ENCODE measurements around the gene ABCB11.

The ABCB11 gene

GRCh38 chr2:169007356-169007755 lies 23.8 kb downstream of the ABCB11 start:
- H3K4me3 ChIP-seq (ENCODE audit: low read length), result no peak overlapping the region
- no CpG with 5 or more reads among the region's 3 CpGs for WGBS (ENCODE audit: insufficient coverage, insufficient read length)
- H3K4me1 ChIP-seq (ENCODE audit: control insufficient read depth, insufficient read depth, low read length), result no peaks in the 10 kb centered on the region
- no peak for DNase-seq (ENCODE audit: low read depth, low spot score)
- no peak overlapping the region for H3K27ac ChIP-seq (ENCODE audit: low read length)
- H3K36me3 ChIP-seq (ENCODE audit: control insufficient read depth, insufficient read depth, low read length), result no peaks in the 10 kb centered on the region
- H3K27me3 ChIP-seq (ENCODE audit: control insufficient read depth, insufficient read depth, low read length), result no peaks in the 10 kb centered on the region
- H3K9me3 ChIP-seq (ENCODE audit: control insufficient read depth, insufficient read depth, low read length), result no peaks in the 10 kb centered on the region

DNA sequence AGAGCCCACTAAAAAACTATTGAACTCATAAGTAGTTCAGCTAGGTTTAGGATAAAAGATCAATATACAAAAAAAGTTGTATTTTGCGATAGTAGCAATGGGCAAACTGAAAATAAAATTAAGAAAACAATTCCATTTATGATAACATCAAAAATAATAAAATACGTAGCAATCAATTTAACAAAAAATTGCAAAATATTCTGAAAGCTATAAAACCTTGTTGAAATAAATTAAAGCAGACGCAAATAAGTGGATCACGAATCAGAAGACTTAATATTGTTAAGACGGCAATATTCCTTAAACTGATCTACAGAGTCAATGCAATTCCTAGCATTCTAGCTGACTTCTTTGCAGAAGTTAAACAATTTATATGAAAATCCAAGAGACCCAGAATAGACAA lies 24.5 kb downstream of the ABCB11 start:
- Histone ChIP-seq H3K27ac (ENCODE audit: low read length) (no peak overlapping the region), H3K27me3 (ENCODE audit: control insufficient read depth, insufficient read depth, low read length) (no peaks in the 10 kb centered on the region), H3K4me3 (ENCODE audit: low read length) (no peak overlapping the region), H3K9me3 (ENCODE audit: control insufficient read depth, insufficient read depth, low read length) (no peaks in the 10 kb centered on the region), H3K4me1 (ENCODE audit: control insufficient read depth, insufficient read depth, low read length) (no peaks in the 10 kb centered on the region), H3K36me3 (ENCODE audit: control insufficient read depth, insufficient read depth, low read length) (no peaks in the 10 kb centered on the region)
- DNase-seq (ENCODE audit: low read depth, low spot score), result no peak
- no CpG with 5 or more reads among the region's 5 CpGs for WGBS (ENCODE audit: insufficient coverage, insufficient read length)

DNA sequence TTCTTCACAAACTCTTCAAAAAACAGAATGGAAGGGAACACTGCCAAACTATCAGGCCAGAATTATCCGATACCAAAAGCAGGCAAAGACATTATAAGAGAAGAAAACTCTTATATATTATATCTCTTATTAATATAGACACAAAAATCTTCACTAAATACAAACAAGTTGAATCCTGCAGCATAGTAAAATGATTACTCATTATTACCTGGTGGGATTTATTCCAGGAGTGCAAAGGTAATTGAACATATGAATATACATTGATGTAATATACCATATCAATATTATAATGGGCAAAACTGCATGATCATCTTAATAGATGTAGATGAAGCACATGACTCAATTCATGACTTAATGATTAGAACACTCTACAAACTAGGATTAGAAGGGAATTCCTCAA lies 25.1 kb downstream of the ABCB11 start:
- no CpG with 5 or more reads among the region's 1 CpG for WGBS (ENCODE audit: insufficient coverage, insufficient read length)
- Histone ChIP-seq H3K9me3 (ENCODE audit: control insufficient read depth, insufficient read depth, low read length) (no peaks in the 10 kb centered on the region), H3K27me3 (ENCODE audit: control insufficient read depth, insufficient read depth, low read length) (no peaks in the 10 kb centered on the region), H3K4me3 (ENCODE audit: low read length) (no peak overlapping the region), H3K27ac (ENCODE audit: low read length) (no peak overlapping the region), H3K4me1 (ENCODE audit: control insufficient read depth, insufficient read depth, low read length) (no peaks in the 10 kb centered on the region), H3K36me3 (ENCODE audit: control insufficient read depth, insufficient read depth, low read length) (no peaks in the 10 kb centered on the region)
- DNase-seq (ENCODE audit: low read depth, low spot score), result no peak

- DNase-seq (ENCODE audit: low read depth, low spot score), result no peak
- Histone ChIP-seq H3K36me3 (ENCODE audit: control insufficient read depth, insufficient read depth, low read length) (no peaks in the 10 kb centered on the region), H3K4me1 (ENCODE audit: control insufficient read depth, insufficient read depth, low read length) (no peaks in the 10 kb centered on the region), H3K4me3 (ENCODE audit: low read length) (no peak overlapping the region), H3K27ac (ENCODE audit: low read length) (no peak overlapping the region), H3K27me3 (ENCODE audit: control insufficient read depth, insufficient read depth, low read length) (no peaks in the 10 kb centered on the region), H3K9me3 (ENCODE audit: control insufficient read depth, insufficient read depth, low read length) (no peaks in the 10 kb centered on the region)
- no CpG with 5 or more reads among the region's 4 CpGs for WGBS (ENCODE audit: insufficient coverage, insufficient read length)
Observed at GRCh38 chr2:169005080-169005598, 26.0 kb downstream of the ABCB11 start.

- H3K4me3 ChIP-seq (ENCODE audit: low read length), result no peak overlapping the region
- H3K27ac ChIP-seq (ENCODE audit: low read length), result no peak overlapping the region
- DNase-seq (ENCODE audit: low read depth, low spot score), result no peak
- H3K27me3 ChIP-seq (ENCODE audit: control insufficient read depth, insufficient read depth, low read length), result no peaks in the 10 kb centered on the region
- no peaks in the 10 kb centered on the region for H3K36me3 ChIP-seq (ENCODE audit: control insufficient read depth, insufficient read depth, low read length)
- H3K9me3 ChIP-seq (ENCODE audit: control insufficient read depth, insufficient read depth, low read length), result no peaks in the 10 kb centered on the region
- no peaks in the 10 kb centered on the region for H3K4me1 ChIP-seq (ENCODE audit: control insufficient read depth, insufficient read depth, low read length)
- WGBS (ENCODE audit: insufficient coverage, insufficient read length), result no CpG with 5 or more reads among the region's 3 CpGs
Observed at GRCh38 chr2:169002161-169002738, 28.9 kb downstream of the ABCB11 start.

GRCh38 chr2:169001116-169001815 lies 29.9 kb downstream of the ABCB11 start:
- no peaks in the 10 kb centered on the region for H3K4me1 ChIP-seq (ENCODE audit: control insufficient read depth, insufficient read depth, low read length)
- H3K4me3 ChIP-seq (ENCODE audit: low read length), result no peak overlapping the region
- H3K27ac ChIP-seq (ENCODE audit: low read length), result no peak overlapping the region
- no peaks in the 10 kb centered on the region for H3K36me3 ChIP-seq (ENCODE audit: control insufficient read depth, insufficient read depth, low read length)
- no peaks in the 10 kb centered on the region for H3K27me3 ChIP-seq (ENCODE audit: control insufficient read depth, insufficient read depth, low read length)
- no peak for DNase-seq (ENCODE audit: low read depth, low spot score)
- WGBS (ENCODE audit: insufficient coverage, insufficient read length), result 100% methylated on average over 1 of the region's 5 CpGs
- H3K9me3 ChIP-seq (ENCODE audit: control insufficient read depth, insufficient read depth, low read length), result no peaks in the 10 kb centered on the region

DNA sequence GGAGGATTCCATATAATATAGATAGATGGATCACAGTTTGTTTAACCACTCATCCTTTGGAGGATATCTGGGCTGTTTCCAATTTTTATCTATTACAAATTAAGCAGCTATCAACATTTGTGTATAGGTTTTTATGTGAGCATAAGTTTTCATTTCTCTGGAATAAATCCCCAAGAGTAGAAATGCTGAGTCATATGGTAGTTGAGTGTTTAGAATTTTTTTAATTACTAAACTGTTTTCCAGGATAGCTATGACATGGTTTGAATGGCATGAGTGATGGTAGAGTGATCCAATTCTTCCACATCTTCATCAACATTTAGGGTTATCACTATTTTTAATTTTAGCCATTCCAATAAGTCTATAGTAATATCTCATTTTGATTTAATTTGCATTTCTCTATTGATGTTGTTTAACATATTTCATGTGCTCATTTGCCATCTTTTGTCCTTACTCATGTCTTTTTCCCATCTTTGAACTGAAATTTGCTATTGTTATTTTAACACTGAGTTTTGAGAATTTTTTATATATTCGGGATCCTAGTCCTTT lies 31.4 kb downstream of the ABCB11 start:
- Histone ChIP-seq H3K27me3 (ENCODE audit: control insufficient read depth, insufficient read depth, low read length) (no peaks in the 10 kb centered on the region), H3K36me3 (ENCODE audit: control insufficient read depth, insufficient read depth, low read length) (no peaks in the 10 kb centered on the region), H3K4me3 (ENCODE audit: low read length) (no peak overlapping the region), H3K4me1 (ENCODE audit: control insufficient read depth, insufficient read depth, low read length) (no peaks in the 10 kb centered on the region), H3K9me3 (ENCODE audit: control insufficient read depth, insufficient read depth, low read length) (no peaks in the 10 kb centered on the region), H3K27ac (ENCODE audit: low read length) (no peak overlapping the region)
- no CpG with 5 or more reads among the region's 1 CpG for WGBS (ENCODE audit: insufficient coverage, insufficient read length)
- DNase-seq (ENCODE audit: low read depth, low spot score), result no peak

- H3K27me3 ChIP-seq (ENCODE audit: control insufficient read depth, insufficient read depth, low read length), result no peaks in the 10 kb centered on the region
- no peak for DNase-seq (ENCODE audit: low read depth, low spot score)
- WGBS (ENCODE audit: insufficient coverage, insufficient read length), result no CpG with 5 or more reads among the region's 4 CpGs
- no peaks in the 10 kb centered on the region for H3K36me3 ChIP-seq (ENCODE audit: control insufficient read depth, insufficient read depth, low read length)
- H3K9me3 ChIP-seq (ENCODE audit: control insufficient read depth, insufficient read depth, low read length), result no peaks in the 10 kb centered on the region
- no peak overlapping the region for H3K27ac ChIP-seq (ENCODE audit: low read length)
- H3K4me3 ChIP-seq (ENCODE audit: low read length), result no peak overlapping the region
- no peaks in the 10 kb centered on the region for H3K4me1 ChIP-seq (ENCODE audit: control insufficient read depth, insufficient read depth, low read length)
Observed at GRCh38 chr2:168998609-168999211, 32.4 kb downstream of the ABCB11 start.

- Histone ChIP-seq H3K27ac (ENCODE audit: low read length) (no peak overlapping the region), H3K9me3 (ENCODE audit: control insufficient read depth, insufficient read depth, low read length) (no peaks in the 10 kb centered on the region), H3K4me1 (ENCODE audit: control insufficient read depth, insufficient read depth, low read length) (no peaks in the 10 kb centered on the region), H3K36me3 (ENCODE audit: control insufficient read depth, insufficient read depth, low read length) (no peaks in the 10 kb centered on the region), H3K27me3 (ENCODE audit: control insufficient read depth, insufficient read depth, low read length) (no peaks in the 10 kb centered on the region), H3K4me3 (ENCODE audit: low read length) (no peak overlapping the region)
- WGBS (ENCODE audit: insufficient coverage, insufficient read length), result no CpG with 5 or more reads among the region's 1 CpG
- DNase-seq (ENCODE audit: low read depth, low spot score), result no peak
Observed at GRCh38 chr2:168997794-168998193, 33.3 kb downstream of the ABCB11 start.

DNA sequence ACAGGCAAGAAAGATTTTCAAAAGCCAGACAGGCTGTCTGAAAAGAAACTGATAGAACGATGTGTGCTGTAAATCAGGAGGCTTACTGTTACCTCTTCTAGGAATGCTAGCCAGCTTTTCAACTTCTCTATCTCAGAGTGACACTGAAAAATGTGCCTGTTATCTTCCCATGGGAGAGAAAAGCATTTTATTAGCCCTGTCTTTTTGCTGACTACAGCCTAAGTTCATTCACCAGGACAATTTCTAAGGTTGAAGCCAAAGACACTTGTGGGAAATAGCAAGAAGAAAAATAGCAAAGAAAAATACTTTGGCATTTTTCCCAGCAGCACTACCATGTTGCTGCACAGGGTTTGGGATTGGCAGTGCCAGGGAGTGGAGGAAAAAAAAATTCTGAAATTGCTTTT lies 34.0 kb downstream of the ABCB11 start:
- Histone ChIP-seq H3K36me3 (ENCODE audit: control insufficient read depth, insufficient read depth, low read length) (no peaks in the 10 kb centered on the region), H3K27ac (ENCODE audit: low read length) (no peak overlapping the region), H3K9me3 (ENCODE audit: control insufficient read depth, insufficient read depth, low read length) (no peaks in the 10 kb centered on the region), H3K4me1 (ENCODE audit: control insufficient read depth, insufficient read depth, low read length) (no peaks in the 10 kb centered on the region), H3K27me3 (ENCODE audit: control insufficient read depth, insufficient read depth, low read length) (no peaks in the 10 kb centered on the region), H3K4me3 (ENCODE audit: low read length) (no peak overlapping the region)
- WGBS (ENCODE audit: insufficient coverage, insufficient read length), result no CpG with 5 or more reads among the region's 1 CpG
- DNase-seq (ENCODE audit: low read depth, low spot score), result no peak
